ENCODE measurements around the gene CCDC92B. TPM values are rescaled to one million over a fixed set of nuclear protein-coding genes. Genes with fewer than 3 reads are reported as not detected.

CCDC92B gene
- total RNA-seq, 2 donors from 2014 or later: not detected

DNA sequence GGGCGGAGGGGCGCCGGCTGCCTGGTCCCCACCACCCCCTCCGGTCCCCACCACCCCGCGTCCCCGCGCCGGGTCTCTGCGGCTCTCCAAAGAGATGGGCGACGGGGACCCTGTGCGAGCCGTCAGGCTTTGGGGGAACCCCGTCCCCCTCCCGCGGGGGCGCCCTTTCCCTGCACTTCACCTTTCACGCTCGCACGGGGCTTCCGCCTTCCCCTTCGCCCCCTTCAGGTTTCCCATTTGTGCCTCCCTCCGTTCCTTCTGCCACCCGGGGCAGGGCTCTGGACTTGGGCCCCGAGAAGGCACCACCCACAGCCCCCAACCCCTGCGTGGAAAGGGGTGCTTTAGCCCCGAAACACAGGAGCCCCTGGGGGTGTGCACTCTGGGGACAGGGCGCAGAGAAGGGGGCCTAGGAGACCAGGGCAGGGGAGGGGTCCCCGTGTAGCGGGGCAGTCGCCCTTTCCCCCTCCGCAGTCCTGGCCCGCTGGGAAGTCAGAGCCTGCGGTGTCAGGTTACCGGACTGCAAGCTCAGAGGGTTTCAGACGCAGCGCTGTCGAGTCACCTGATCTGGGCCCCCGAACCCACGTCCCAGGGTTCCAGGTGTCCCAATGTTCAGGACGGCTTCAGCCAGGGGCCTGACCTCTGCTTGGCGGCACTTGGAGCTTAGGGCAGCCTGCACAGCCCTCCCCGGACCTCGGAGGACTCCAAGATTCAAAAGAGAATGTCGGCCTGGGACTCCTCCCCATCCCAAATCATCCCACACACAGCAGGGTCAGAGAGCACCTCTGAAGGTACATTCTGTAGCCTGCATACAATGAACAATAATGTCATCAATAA is 6.7 kb upstream of the CCDC92B start:
- Mint-ChIP-seq H3K27me3 (peaks cover 7 to 21% of the 10 kb centered on the region in 2 donors), H3K36me3 (no peaks in the 10 kb centered on the region), H3K27ac (no peak overlapping the region), H3K9me3 (no peaks in the 10 kb centered on the region), H3K4me3 (no peak overlapping the region), H3K4me1 (ENCODE audit: low read depth in 2 of 2) (no peaks in the 10 kb centered on the region)
- DNase-seq (ENCODE audit: low spot score) (no peak), ATAC-seq (no peak)

DNA sequence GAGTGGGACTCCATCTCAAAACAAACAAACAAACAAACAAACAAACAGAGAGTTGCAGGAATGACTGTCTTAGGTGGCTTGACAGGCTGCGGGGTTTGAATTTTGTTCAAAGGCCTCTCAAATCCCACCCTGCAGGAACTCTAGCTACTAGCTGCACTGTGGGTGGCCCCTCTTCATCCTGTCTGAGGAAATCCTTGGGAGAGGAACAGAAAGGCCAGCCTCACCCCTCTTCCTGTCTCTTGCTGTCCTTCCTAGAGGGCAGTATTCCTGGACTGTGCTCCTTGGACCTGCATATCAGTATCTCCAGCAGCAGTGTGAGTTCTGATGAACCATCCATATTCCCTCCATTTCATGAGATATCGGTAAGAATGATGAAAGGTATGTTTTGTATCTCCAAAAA is 2.0 kb upstream of the CCDC92B start:
- H3K27me3 Mint-ChIP-seq: peaks cover 20 to 23% of the 10 kb centered on the region in 2 donors
- ATAC-seq (no peak), DNase-seq (ENCODE audit: low spot score) (no peak)
- H3K4me1 Mint-ChIP-seq (ENCODE audit: low read depth in 2 of 2): no peaks in the 10 kb centered on the region
- H3K36me3 Mint-ChIP-seq: no peaks in the 10 kb centered on the region
- no peak overlapping the region for H3K4me3 Mint-ChIP-seq
- no peaks in the 10 kb centered on the region for H3K9me3 Mint-ChIP-seq
- H3K27ac Mint-ChIP-seq: no peak overlapping the region

DNA sequence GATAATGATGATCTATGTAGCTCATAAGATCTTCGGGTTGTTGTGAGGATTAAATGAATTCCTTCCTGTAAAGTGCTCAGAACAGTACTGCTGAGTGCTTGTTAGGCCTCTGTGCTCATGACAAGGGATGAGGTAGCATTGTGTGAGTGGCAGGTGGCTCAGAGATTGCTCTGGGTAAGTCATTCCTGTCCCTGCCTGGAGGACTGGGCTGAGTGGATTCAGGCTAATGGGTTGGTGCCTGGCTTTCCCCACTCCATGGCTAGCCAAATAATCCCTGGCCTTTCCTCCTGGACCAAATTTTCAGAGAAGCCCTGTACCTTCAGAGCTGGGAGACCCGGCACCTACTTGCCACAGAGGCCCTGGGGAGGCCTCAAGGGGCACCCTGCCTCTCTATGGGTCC is 1.3 kb upstream of the CCDC92B start:
- DNase-seq (ENCODE audit: low spot score) (no peak), ATAC-seq (no peak)
- no peaks in the 10 kb centered on the region for H3K36me3 Mint-ChIP-seq
- H3K4me3 Mint-ChIP-seq: no peak overlapping the region
- no peak overlapping the region for H3K27ac Mint-ChIP-seq
- H3K9me3 Mint-ChIP-seq: no peaks in the 10 kb centered on the region
- H3K27me3 Mint-ChIP-seq: peaks cover 17 to 26% of the 10 kb centered on the region in 2 donors
- no peaks in the 10 kb centered on the region for H3K4me1 Mint-ChIP-seq (ENCODE audit: low read depth in 2 of 2)

- DNase-seq (ENCODE audit: low spot score) (peak; percentile 81), ATAC-seq (peak; percentile 95 to 96)
- Mint-ChIP-seq H3K4me3 (no peak overlapping the region), H3K27ac (no peak overlapping the region), H3K4me1 (ENCODE audit: low read depth in 2 of 2) (no peaks in the 10 kb centered on the region), H3K9me3 (no peaks in the 10 kb centered on the region), H3K36me3 (no peaks in the 10 kb centered on the region), H3K27me3 (peaks cover 23 to 35% of the 10 kb centered on the region in 2 donors)
Measured at GRCh38 chr17:2749784-2750181, 331 bp upstream of the CCDC92B start.

GRCh38 chr17:2745317-2746037 is 4.0 kb downstream of the CCDC92B start:
- Mint-ChIP-seq H3K4me3 (no peak overlapping the region), H3K27ac (no peak overlapping the region), H3K4me1 (ENCODE audit: low read depth in 2 of 2) (no peaks in the 10 kb centered on the region), H3K27me3 (peaks cover 35 to 53% of the 10 kb centered on the region in 2 donors), H3K36me3 (no peaks in the 10 kb centered on the region), H3K9me3 (no peaks in the 10 kb centered on the region)
- ATAC-seq (no peak), DNase-seq (ENCODE audit: low spot score) (no peak)

DNA sequence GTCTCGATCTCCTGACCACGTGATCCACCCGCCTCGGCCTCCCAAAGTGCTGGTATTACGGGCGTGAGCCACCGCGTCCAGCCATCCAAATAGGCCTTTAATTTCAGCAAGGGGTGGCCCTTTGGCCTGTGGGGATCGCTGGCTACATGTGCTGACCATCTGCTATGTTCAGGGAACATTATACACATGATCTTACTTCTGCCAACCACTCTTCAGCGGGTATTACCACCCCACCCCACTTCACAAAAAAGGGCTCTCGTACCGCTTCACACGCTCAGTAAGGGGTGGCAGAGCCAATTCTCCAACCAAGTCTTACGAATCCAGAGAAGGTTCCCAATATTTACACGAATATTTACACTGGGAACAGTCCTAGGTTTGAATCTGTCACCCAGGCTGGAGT is 11.8 kb downstream of the CCDC92B start:
- DNase-seq (ENCODE audit: low spot score): no peak
- Mint-ChIP-seq H3K27ac (no peak overlapping the region), H3K4me1 (ENCODE audit: low read depth in 2 of 2) (no peaks in the 10 kb centered on the region), H3K9me3 (no peaks in the 10 kb centered on the region), H3K4me3 (no peak overlapping the region), H3K27me3 (peaks cover 3 to 11% of the 10 kb centered on the region in 2 donors), H3K36me3 (no peaks in the 10 kb centered on the region)
- no peak for ATAC-seq

DNA sequence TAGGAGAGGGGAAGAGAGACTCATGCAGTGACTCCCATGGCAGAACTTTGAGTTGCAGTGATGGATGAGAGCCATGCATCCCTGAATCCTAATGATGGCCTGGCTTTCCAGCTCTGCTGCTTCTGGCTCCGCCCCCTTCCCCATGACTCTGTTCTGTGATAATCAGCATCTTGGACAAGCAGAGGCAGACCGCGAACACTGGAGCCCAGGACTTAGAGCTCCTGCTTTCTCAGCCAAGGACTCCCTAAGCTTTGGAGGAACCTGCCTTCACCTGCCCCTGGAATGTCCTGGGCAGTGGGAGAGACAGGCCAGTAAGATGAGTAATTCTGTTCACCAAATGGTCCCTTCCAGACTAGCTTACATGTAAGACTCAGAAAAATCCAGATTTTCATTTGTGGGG is 12.5 kb downstream of the CCDC92B start:
- H3K36me3 Mint-ChIP-seq: no peaks in the 10 kb centered on the region
- H3K4me3 Mint-ChIP-seq: no peak overlapping the region
- DNase-seq (ENCODE audit: low spot score) (no peak), ATAC-seq (no peak)
- H3K9me3 Mint-ChIP-seq: no peaks in the 10 kb centered on the region
- peaks cover 0 to 7% of the 10 kb centered on the region in 2 donors for H3K27me3 Mint-ChIP-seq
- no peak overlapping the region for H3K27ac Mint-ChIP-seq
- H3K4me1 Mint-ChIP-seq (ENCODE audit: low read depth in 2 of 2): no peaks in the 10 kb centered on the region

GRCh38 chr17:2735896-2736295 is 13.6 kb downstream of the CCDC92B start:
- Mint-ChIP-seq H3K9me3 (no peaks in the 10 kb centered on the region), H3K36me3 (no peaks in the 10 kb centered on the region), H3K27me3 (peaks cover 0 to 7% of the 10 kb centered on the region in 2 donors), H3K4me1 (ENCODE audit: low read depth in 2 of 2) (no peaks in the 10 kb centered on the region), H3K4me3 (no peak overlapping the region), H3K27ac (no peak overlapping the region)
- no peak for DNase-seq (ENCODE audit: low spot score)
- no peak for ATAC-seq

DNA sequence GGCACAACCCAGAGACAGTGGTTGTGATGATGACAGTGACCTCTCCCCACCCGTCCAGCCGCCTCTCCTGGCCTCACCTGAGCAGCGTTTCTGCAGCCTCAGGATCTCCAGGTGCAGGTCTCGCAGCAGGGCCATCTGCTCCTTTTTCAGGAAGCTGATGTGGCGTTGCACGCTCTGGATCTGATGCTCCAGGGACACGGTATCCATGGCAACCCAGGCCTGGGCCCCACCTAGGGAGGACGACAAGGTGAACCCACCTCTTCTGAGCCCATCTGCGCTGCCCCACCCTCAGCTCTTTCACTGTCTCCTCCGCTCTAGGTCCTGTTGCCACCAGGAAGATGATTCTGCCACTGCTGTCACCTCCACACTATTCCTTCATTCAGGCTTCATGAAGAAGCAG is 14.5 kb downstream of the CCDC92B start:
- DNase-seq (ENCODE audit: low spot score) (no peak), ATAC-seq (no peak)
- Mint-ChIP-seq H3K4me1 (ENCODE audit: low read depth in 2 of 2) (no peaks in the 10 kb centered on the region), H3K4me3 (no peak overlapping the region), H3K9me3 (no peaks in the 10 kb centered on the region), H3K36me3 (no peaks in the 10 kb centered on the region), H3K27me3 (peaks cover 0 to 7% of the 10 kb centered on the region in 2 donors), H3K27ac (no peak overlapping the region)

GRCh38 chr17:2731807-2732206 is 17.6 kb downstream of the CCDC92B start:
- DNase-seq (ENCODE audit: low spot score): no peak
- Mint-ChIP-seq H3K27ac (no peak overlapping the region), H3K27me3 (peaks cover 0 to 10% of the 10 kb centered on the region in 2 donors), H3K4me1 (ENCODE audit: low read depth in 2 of 2) (no peaks in the 10 kb centered on the region), H3K4me3 (no peak overlapping the region), H3K36me3 (no peaks in the 10 kb centered on the region), H3K9me3 (no peaks in the 10 kb centered on the region)
- ATAC-seq: no peak

DNA sequence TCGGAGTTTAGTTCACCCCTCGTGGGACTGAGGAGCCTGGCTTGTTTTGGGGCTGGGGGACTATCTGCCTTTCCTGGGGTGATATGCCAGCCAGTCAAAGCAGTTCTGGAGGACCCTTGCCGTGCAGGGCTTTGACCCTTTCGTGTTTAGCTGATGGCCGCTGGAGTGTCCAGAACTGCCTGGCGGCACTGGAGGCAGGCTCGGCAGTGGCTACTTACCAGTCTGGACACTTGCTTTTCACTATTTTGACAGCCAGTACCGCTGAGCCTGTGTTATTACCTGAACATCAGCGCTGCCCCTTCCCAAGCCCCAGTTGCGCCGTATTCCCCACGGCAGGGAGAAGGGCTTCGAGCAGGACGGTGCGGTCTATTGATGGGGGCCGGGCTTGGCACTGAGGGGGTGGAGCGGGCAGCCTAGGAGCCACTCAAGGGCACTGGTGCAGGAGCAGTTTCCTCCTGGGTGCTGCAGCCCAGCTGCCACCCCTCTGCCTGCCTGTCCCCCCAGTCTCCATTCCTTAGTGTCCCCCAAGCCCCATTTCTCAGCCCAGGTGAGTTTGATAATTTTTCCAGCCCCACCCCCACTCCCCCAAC is 18.6 kb downstream of the CCDC92B start:
- no peak for DNase-seq (ENCODE audit: low spot score)
- Mint-ChIP-seq H3K36me3 (no peaks in the 10 kb centered on the region), H3K27ac (no peak overlapping the region), H3K27me3 (peaks cover 1 to 10% of the 10 kb centered on the region in 2 donors), H3K4me1 (ENCODE audit: low read depth in 2 of 2) (no peaks in the 10 kb centered on the region), H3K9me3 (no peaks in the 10 kb centered on the region), H3K4me3 (no peak overlapping the region)
- peak in 1 of 2 donors; percentile 17 for ATAC-seq

- ATAC-seq (peak; percentile 75 to 76), DNase-seq (ENCODE audit: low spot score) (no peak)
Measured at GRCh38 chr17:2724784-2725164, 24.7 kb downstream of the CCDC92B start.

DNA sequence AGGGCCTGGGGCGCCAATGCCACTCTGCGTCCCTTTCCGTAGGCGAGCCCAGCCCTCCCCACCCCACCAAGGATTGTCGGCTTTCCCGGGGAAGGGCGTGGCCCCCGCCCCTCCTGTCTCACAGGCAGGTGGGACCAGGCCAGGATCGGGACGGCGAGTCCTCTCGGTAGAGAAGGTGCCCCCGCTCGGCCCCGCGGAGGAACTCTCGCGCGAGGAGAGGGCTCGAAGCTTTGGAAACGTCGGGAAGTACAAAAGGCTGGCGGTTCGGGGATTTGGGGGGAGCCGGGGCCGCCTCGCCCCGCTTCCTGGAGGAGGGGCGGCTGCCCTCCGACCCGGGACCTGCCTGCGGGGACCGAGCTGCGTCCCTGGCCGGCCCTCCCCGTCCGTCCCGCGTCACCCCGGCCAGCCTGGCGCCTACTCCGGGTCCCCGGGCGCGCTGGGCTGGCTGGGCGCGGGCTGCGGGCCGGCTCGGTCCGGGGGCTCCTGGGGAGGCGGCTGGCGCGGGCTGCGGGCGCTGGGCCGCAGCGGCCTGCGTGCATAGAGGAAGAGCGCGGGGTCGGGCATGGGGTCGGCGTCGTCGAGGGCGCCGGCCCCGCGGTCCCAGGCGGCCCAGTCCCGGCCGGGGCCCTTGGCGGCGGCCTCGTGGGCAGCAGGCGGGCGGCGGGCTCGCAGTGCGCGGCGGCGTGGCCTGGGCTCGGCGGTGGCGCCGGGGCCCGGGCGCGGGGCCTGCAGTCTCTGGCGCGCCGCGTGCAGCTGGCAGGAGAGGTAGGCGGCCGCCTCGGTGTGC is 25.3 kb downstream of the CCDC92B start:
- Mint-ChIP-seq H3K9me3 (no peaks in the 10 kb centered on the region), H3K4me3 (no peak overlapping the region), H3K4me1 (ENCODE audit: low read depth in 2 of 2) (peaks cover 0 to 5% of the 10 kb centered on the region in 2 donors), H3K27me3 (peaks cover 10 to 13% of the 10 kb centered on the region in 2 donors), H3K27ac (no peak overlapping the region), H3K36me3 (no peaks in the 10 kb centered on the region)
- ATAC-seq: peak; percentile 21 to 65
- DNase-seq (ENCODE audit: low spot score): no peak

More at GRCh38 chr17:2724784-2725164, 24.7 kb downstream of the CCDC92B start:
- Mint-ChIP-seq H3K36me3 (no peaks in the 10 kb centered on the region), H3K27me3 (peaks cover 10 to 13% of the 10 kb centered on the region in 2 donors), H3K4me1 (ENCODE audit: low read depth in 2 of 2) (peaks cover 0 to 5% of the 10 kb centered on the region in 2 donors), H3K27ac (no peak overlapping the region), H3K9me3 (no peaks in the 10 kb centered on the region), H3K4me3 (no peak overlapping the region)
